Fibroblast of villous mesenchyme (primary cell): ENCODE measurements around the gene NMRAL1. TPM values are rescaled to one million over a fixed set of nuclear protein-coding genes. Genes with fewer than 3 reads are reported as not detected.

Experiments
- DNase-seq: peaks from one replicate; pipeline ENCODE4 v3.0.0-alpha.2; 2010; ENCODE audit warnings: low read depth
- H3K4me3 ChIP-seq: 2 replicates; pipeline ENCODE4 v1.5.1; 2011; ENCODE audit warnings: low read depth, mild to moderate bottlenecking, low read length
- CTCF ChIP-seq: IDR thresholded peaks from 2 replicates; pipeline ENCODE4 v1.5.1; 2012; ENCODE audit warnings: low read depth, mild to moderate bottlenecking, low read length; ENCODE audit not compliant: insufficient read depth
- total RNA-seq: library from RNA; depleted of rRNA; stranded (reverse); fragments of >200 nt; gene quantifications from 2 replicates; pipeline ENCODE4 v1.2.3, GENCODE V29; 2012

NMRAL1 gene
- total RNA-seq, 1 donor, result 54.4 TPM

- DNase-seq, result no peak
- TF ChIP-seq CTCF, result no peak
These were observed 21.3 kb upstream of the NMRAL1 start for GRCh38 chr16:4495766-4496165.

GRCh38 chr16:4494746-4495490, 20.5 kb upstream of the NMRAL1 start:
- no peak for TF ChIP-seq CTCF
- no peak overlapping the region for H3K4me3 ChIP-seq
- DNase-seq, result peak; percentile 66

More at GRCh38 chr16:4495766-4496165, 21.3 kb upstream of the NMRAL1 start:
- H3K4me3 ChIP-seq, result no peak overlapping the region

GRCh38 chr16:4491898-4492297, 17.5 kb upstream of the NMRAL1 start:
- no peak overlapping the region for H3K4me3 ChIP-seq
- no peak for DNase-seq
- no peak for TF ChIP-seq CTCF

- DNase-seq, result peak; percentile 63
- TF ChIP-seq CTCF, result no peak
- H3K4me3 ChIP-seq, result no peak overlapping the region
These were observed 14.6 kb upstream of the NMRAL1 start for GRCh38 chr16:4489030-4489429.

GRCh38 chr16:4488499-4488967, 14.1 kb upstream of the NMRAL1 start:
- no peak for DNase-seq
- no peak overlapping the region for H3K4me3 ChIP-seq
- TF ChIP-seq CTCF, result no peak

GRCh38 chr16:4487955-4488498, 13.6 kb upstream of the NMRAL1 start:
- no peak overlapping the region for H3K4me3 ChIP-seq
- peak; percentile 68 for DNase-seq
- no peak for TF ChIP-seq CTCF
